Kidney epithelial cell (primary cell): ENCODE measurements around the gene GPR35. TPM values are rescaled to one million over a fixed set of nuclear protein-coding genes. Genes with fewer than 3 reads are reported as not detected.

Source experiments
- DNase-seq: peaks from one replicate; pipeline ENCODE4 v3.0.0-alpha.2; 2010; ENCODE audit warnings: low read depth
- H3K27me3 ChIP-seq: 2 replicates; pipeline ENCODE4 v1.6.0; 2011; ENCODE audit warnings: low read length; ENCODE audit not compliant: control insufficient read depth, insufficient read depth
- H3K36me3 ChIP-seq: 2 replicates; pipeline ENCODE4 v1.5.1; 2011; ENCODE audit warnings: low read length; ENCODE audit not compliant: control insufficient read depth, insufficient read depth
- H3K4me3 ChIP-seq: 2 replicates; pipeline ENCODE4 v1.5.1; 2011; ENCODE audit warnings: low read depth, mild to moderate bottlenecking, control low read depth, low read length
- total RNA-seq: library from RNA; depleted of rRNA; stranded (reverse); fragments of >200 nt; gene quantifications from 2 replicates; pipeline ENCODE4 v1.2.3, GENCODE V29; 2015
- TF ChIP-seq, protein P1 (sequence below): IDR thresholded peaks from 2 replicates; pipeline ENCODE4 v1.5.1; 2011; ENCODE audit warnings: mild to moderate bottlenecking, moderate library complexity, low read length, control low read depth, inconsistent platforms; ENCODE audit not compliant: insufficient read depth, poor library complexity, severe bottlenecking

GPR35 gene
- total RNA-seq, 1 donor from 2014 or later = 1.3 TPM

DNA sequence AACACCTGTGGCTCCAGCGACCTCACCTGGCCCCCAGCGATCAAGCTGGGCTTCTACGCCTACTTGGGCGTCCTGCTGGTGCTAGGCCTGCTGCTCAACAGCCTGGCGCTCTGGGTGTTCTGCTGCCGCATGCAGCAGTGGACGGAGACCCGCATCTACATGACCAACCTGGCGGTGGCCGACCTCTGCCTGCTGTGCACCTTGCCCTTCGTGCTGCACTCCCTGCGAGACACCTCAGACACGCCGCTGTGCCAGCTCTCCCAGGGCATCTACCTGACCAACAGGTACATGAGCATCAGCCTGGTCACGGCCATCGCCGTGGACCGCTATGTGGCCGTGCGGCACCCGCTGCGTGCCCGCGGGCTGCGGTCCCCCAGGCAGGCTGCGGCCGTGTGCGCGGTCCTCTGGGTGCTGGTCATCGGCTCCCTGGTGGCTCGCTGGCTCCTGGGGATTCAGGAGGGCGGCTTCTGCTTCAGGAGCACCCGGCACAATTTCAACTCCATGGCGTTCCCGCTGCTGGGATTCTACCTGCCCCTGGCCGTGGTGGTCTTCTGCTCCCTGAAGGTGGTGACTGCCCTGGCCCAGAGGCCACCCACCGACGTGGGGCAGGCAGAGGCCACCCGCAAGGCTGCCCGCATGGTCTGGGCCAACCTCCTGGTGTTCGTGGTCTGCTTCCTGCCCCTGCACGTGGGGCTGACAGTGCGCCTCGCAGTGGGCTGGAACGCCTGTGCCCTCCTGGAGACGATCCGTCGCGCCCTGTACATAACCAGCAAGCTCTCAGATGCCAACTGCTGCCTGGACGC is 4.9 kb downstream of the GPR35 start:
- DNase-seq = no peak
- H3K27me3 ChIP-seq = peaks cover 11% of the 10 kb centered on the region
- H3K4me3 ChIP-seq = no peak overlapping the region
- TF ChIP-seq, protein P1, sequence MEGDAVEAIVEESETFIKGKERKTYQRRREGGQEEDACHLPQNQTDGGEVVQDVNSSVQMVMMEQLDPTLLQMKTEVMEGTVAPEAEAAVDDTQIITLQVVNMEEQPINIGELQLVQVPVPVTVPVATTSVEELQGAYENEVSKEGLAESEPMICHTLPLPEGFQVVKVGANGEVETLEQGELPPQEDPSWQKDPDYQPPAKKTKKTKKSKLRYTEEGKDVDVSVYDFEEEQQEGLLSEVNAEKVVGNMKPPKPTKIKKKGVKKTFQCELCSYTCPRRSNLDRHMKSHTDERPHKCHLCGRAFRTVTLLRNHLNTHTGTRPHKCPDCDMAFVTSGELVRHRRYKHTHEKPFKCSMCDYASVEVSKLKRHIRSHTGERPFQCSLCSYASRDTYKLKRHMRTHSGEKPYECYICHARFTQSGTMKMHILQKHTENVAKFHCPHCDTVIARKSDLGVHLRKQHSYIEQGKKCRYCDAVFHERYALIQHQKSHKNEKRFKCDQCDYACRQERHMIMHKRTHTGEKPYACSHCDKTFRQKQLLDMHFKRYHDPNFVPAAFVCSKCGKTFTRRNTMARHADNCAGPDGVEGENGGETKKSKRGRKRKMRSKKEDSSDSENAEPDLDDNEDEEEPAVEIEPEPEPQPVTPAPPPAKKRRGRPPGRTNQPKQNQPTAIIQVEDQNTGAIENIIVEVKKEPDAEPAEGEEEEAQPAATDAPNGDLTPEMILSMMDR = no peak
- no peaks in the 10 kb centered on the region for H3K36me3 ChIP-seq

GRCh38 chr2:240630771-240631547 is 5.7 kb downstream of the GPR35 start:
- Histone ChIP-seq H3K4me3 (no peak overlapping the region), H3K36me3 (no peaks in the 10 kb centered on the region), H3K27me3 (peaks cover 11% of the 10 kb centered on the region)
- TF ChIP-seq, protein P1 = no peak
- no peak for DNase-seq

DNA sequence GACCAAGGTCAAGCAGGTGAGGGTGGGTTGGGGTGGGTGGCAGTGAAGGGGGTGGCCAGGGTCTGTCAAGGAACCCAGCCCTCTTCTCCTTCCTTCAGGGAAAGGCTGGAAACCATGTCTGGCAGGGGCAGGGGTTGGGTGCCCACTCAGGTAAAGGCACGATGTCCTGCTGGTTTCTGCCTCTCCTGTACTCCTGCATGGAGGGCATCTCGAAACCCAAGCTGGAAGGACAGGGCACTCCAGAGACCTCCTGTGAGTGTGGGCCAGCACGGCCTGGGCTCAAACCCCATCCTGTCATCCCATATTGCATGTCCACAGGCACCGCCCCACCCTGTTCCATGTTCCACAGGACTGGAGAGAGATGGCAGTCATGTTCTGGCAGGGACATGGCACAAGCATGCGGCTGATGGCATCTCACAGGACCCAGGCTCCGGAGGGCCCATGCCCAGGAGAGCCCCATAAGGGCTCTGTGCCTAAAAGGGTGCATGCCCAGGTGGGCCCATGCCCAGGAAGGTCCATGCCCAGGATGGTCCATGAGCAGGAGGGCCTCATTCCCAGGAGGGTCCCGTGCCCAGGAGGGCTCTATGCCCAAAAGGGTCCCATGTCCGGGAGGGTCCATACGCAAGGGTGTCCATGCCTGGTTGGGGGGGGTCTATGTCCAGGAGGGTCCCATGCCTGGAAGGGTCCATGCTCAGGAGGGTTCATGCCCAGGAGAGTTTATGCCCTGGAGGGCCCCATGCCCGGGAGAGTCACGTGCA is 6.4 kb downstream of the GPR35 start:
- H3K4me3 ChIP-seq = no peak overlapping the region
- peaks cover 11% of the 10 kb centered on the region for H3K27me3 ChIP-seq
- TF ChIP-seq, protein P1 = no peak
- H3K36me3 ChIP-seq = no peaks in the 10 kb centered on the region
- DNase-seq = no peak

GRCh38 chr2:240632306-240632721 is 7.0 kb downstream of the GPR35 start:
- no peaks in the 10 kb centered on the region for H3K36me3 ChIP-seq
- H3K27me3 ChIP-seq = peaks cover 11% of the 10 kb centered on the region
- H3K4me3 ChIP-seq = no peak overlapping the region
- TF ChIP-seq, protein P1 = no peak
- no peak for DNase-seq

GRCh38 chr2:240635121-240635997 is 10.1 kb downstream of the GPR35 start:
- TF ChIP-seq, protein P1 = no peak
- no peak for DNase-seq
- peaks cover 2% of the 10 kb centered on the region for H3K27me3 ChIP-seq
- H3K36me3 ChIP-seq = no peaks in the 10 kb centered on the region
- no peak overlapping the region for H3K4me3 ChIP-seq
